Thyroid gland (tissue), 4 donors: ENCODE measurements around the gene ABCC3.

Experiments used
- CTCF ChIP-seq, 6 experiments: fragments of 200-600 bp in 3 of 6; fragments of 450-650 bp in 3 of 6; sonication (generic) in 3 of 6; IDR thresholded peaks; one replicate each; pipeline ENCODE4 v1.5.1; 2016 to 2019; ENCODE audit warnings: antibody characterized with exemption in 6 of 6, mild to moderate bottlenecking in 2 of 6, inconsistent platforms in 1 of 6, moderate library complexity in 1 of 6
- POLR2A ChIP-seq, 2 donors: fragments of 450-650 bp; IDR thresholded peaks; one replicate each; pipeline ENCODE4 v1.6.1; 2017; ENCODE audit warnings: antibody characterized with exemption in 2 of 2, mild to moderate bottlenecking in 2 of 2, moderate library complexity in 1 of 2

GRCh38 chr17:50588391-50589049 lies 46.2 kb upstream of the ABCC3 start:
- TF ChIP-seq CTCF (IDR thresholded peaks at IDR 0.05) (no peak), POLR2A (IDR thresholded peaks at IDR 0.05) (no peak)
